ENCODE data around the gene DTD1.

Gene DTD1

DNA sequence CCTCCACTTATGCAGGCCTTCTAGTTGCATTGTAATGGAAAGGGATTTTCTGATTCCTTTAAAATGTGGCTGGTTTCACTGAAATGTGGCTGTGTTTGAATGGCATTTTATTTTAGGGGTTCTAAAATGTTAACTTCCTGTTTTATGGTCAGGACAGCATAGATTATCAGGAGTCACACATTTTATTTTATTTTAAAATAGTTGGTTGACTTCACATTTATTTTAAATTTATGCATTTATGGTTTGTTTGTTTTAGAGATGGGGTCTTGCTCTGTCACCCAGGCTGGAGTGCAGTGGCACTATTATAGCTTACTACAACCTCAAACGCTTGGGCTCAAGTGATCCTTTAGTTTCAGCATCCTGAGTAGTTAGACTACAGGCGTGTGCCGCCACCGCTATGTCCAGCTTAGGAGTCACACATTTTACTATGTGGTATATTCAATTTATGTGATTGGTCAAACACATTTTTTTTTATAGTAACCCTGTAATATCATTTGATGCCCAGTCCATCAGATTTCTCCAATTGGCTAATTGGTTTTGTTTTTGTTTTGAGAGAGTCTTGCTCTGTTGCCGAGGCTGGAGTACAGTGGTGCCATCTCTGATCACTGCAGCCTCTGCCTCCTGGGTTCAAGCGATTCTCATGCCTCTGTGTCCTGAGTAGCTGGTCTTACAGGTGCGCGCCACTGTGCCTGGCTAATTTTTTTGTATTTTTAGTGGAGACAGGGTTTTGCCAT is 2.3 kb downstream of the DTD1 start:
- TF ChIP-seq, protein P1, sequence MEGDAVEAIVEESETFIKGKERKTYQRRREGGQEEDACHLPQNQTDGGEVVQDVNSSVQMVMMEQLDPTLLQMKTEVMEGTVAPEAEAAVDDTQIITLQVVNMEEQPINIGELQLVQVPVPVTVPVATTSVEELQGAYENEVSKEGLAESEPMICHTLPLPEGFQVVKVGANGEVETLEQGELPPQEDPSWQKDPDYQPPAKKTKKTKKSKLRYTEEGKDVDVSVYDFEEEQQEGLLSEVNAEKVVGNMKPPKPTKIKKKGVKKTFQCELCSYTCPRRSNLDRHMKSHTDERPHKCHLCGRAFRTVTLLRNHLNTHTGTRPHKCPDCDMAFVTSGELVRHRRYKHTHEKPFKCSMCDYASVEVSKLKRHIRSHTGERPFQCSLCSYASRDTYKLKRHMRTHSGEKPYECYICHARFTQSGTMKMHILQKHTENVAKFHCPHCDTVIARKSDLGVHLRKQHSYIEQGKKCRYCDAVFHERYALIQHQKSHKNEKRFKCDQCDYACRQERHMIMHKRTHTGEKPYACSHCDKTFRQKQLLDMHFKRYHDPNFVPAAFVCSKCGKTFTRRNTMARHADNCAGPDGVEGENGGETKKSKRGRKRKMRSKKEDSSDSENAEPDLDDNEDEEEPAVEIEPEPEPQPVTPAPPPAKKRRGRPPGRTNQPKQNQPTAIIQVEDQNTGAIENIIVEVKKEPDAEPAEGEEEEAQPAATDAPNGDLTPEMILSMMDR (IDR thresholded peaks at IDR 0.05; ENCODE audit: low read depth, low read length, missing control alignments) = no peak
- H3K4me3 ChIP-seq (ENCODE audit: low read depth, low read length) = no peak overlapping the region
- H3K36me3 ChIP-seq (replicated peaks) = no peaks in the 10 kb centered on the region
- no peak for DNase-seq
- H3K27ac ChIP-seq = no peak overlapping the region
- in situ Hi-C loops (cut with HindIII; ENCODE audit: low pct_ligation_motif_present, low sequenced_read_pairs) = no loop called here
- H3K27me3 ChIP-seq (replicated peaks) = no peaks in the 10 kb centered on the region

DNA sequence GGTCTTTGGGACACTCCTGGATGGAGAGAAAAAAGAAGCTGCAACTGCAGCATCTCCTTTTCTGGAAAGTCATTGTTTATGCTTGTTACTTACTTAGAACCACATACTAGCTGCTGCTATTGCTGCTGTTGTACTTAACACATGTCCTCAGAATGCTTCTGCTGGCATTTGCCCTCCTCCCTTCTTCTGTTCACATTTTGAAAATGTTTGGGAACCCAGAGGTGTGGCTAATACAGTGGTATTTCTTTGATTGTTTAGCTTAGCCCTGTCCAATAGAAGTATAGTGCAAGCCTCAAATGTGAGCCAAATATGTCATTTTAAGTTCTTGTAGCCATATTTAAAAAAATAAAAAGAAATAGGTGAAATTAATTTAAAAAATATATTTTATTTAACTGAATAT is 8.4 kb downstream of the DTD1 start:
- peaks cover 7% of the 10 kb centered on the region for H3K36me3 ChIP-seq (replicated peaks)
- no peak for DNase-seq
- TF ChIP-seq, protein P1 (IDR thresholded peaks at IDR 0.05; ENCODE audit: low read depth, low read length, missing control alignments) = no peak
- H3K27ac ChIP-seq = no peak overlapping the region
- in situ Hi-C loops (cut with HindIII; ENCODE audit: low pct_ligation_motif_present, low sequenced_read_pairs) = no loop called here
- no peak overlapping the region for H3K4me3 ChIP-seq (ENCODE audit: low read depth, low read length)
- no peaks in the 10 kb centered on the region for H3K27me3 ChIP-seq (replicated peaks)

DNA sequence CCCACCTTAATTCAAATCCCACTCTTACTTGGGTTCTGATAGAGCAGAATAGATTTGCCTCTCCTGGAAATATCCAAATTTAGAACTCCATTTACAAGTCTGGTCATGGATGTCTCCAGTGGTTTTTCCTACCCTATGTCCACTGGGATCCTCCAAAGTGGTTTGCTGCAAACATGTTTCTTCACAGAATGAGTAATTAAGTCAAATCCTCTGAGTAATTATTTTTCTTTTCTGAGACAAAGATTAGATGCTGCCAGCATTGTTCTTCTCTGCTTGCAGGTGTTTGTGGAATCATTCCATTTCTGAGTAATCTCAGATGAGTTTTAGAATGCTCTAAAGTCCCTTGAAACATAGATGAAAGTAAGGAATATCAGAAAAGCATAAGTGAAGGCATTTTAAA is 21.9 kb downstream of the DTD1 start:
- Histone ChIP-seq H3K4me3 (ENCODE audit: low read depth, low read length) (no peak overlapping the region), H3K27me3 (replicated peaks) (no peaks in the 10 kb centered on the region), H3K27ac (no peak overlapping the region), H3K36me3 (replicated peaks) (no peaks in the 10 kb centered on the region)
- TF ChIP-seq, protein P1 (IDR thresholded peaks at IDR 0.05; ENCODE audit: low read depth, low read length, missing control alignments) = no peak
- in situ Hi-C loops (cut with HindIII; ENCODE audit: low pct_ligation_motif_present, low sequenced_read_pairs) = no loop called here
- DNase-seq = no peak

DNA sequence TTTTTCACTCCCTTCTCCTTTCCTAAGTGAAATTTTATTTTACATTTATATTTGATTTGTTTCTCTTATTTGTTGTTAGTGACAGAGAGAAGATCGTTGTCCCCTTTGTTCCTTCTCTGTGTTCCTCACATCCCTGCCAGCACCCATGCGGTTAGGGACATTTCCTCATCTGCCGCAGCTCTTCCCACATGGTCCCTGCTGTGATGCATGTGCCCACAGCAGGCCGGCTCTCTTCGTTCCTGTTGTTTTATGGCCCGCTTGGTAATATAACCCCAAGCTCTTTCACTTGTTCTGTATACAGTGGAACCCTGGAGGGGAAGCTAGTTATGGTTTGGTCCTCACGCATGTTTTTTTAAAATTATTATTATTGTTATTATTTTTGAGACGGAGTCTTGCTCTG is 23.6 kb downstream of the DTD1 start:
- no peak overlapping the region for H3K27ac ChIP-seq
- no peaks in the 10 kb centered on the region for H3K27me3 ChIP-seq (replicated peaks)
- H3K36me3 ChIP-seq (replicated peaks) = no peaks in the 10 kb centered on the region
- in situ Hi-C loops (cut with HindIII; ENCODE audit: low pct_ligation_motif_present, low sequenced_read_pairs) = no loop called here
- no peak for DNase-seq
- TF ChIP-seq, protein P1 (IDR thresholded peaks at IDR 0.05; ENCODE audit: low read depth, low read length, missing control alignments) = no peak
- H3K4me3 ChIP-seq (ENCODE audit: low read depth, low read length) = no peak overlapping the region

DNA sequence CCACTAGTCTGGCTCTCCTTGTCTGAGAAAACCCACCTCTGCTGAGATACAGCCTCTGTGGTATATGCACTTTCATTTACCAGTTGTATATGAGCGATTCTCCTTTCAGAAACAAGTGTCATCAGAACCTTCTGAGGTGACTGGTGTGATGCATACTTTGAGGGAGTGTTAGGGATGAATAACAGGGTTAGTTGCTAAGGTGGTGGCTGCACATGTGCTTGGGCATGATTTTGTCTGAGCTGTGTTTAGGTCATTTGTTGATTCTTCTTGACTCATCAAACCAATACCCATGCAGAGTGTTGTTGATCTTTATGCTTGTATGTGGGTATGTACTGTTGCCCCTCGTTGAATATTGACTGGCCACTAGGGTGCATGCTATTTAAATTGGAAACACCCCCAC is 25.7 kb downstream of the DTD1 start:
- no peak overlapping the region for H3K4me3 ChIP-seq (ENCODE audit: low read depth, low read length)
- TF ChIP-seq, protein P1 (IDR thresholded peaks at IDR 0.05; ENCODE audit: low read depth, low read length, missing control alignments) = no peak
- no peaks in the 10 kb centered on the region for H3K27me3 ChIP-seq (replicated peaks)
- H3K36me3 ChIP-seq (replicated peaks) = no peaks in the 10 kb centered on the region
- H3K27ac ChIP-seq = no peak overlapping the region
- DNase-seq = peak; percentile 24
- in situ Hi-C loops (cut with HindIII; ENCODE audit: low pct_ligation_motif_present, low sequenced_read_pairs) = no loop called here

DNA sequence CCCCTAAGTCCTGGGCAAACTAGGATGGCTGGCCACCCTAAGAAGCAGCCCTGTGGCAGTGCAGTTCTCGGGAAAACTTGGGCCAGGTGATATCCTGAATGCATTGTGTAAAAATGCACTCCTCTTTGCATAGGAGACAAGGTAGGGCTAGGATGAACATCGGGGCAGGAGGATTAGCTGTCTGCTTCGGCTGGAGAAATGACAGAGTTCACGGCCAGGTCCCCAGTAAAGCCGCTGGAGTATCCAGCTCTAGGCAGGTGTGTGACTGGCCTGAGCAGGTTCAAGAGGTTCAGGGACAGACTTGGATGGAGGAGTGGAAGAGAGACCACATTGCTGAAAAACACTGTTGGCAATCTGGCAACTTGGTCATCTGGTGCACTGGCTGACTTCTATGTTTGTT is 26.4 kb downstream of the DTD1 start:
- in situ Hi-C loops (cut with HindIII; ENCODE audit: low pct_ligation_motif_present, low sequenced_read_pairs) = no loop called here
- no peaks in the 10 kb centered on the region for H3K36me3 ChIP-seq (replicated peaks)

More for the DNA sequence above, 26.4 kb downstream of the DTD1 start:
- DNase-seq = no peak
- H3K27ac ChIP-seq = no peak overlapping the region
- no peaks in the 10 kb centered on the region for H3K27me3 ChIP-seq (replicated peaks)
- TF ChIP-seq, protein P1 (IDR thresholded peaks at IDR 0.05; ENCODE audit: low read depth, low read length, missing control alignments) = no peak
- no peak overlapping the region for H3K4me3 ChIP-seq (ENCODE audit: low read depth, low read length)

Data from brain microvascular endothelial cell (primary cell).